CD4-positive, alpha-beta T cell (primary cell): ENCODE results near the gene POC1B. TPM values are rescaled to one million over a fixed set of nuclear protein-coding genes. Genes with fewer than 3 reads are reported as not detected.
A peak's percentile ranks its signal among the peaks of the same experiment; 100 is the strongest.

Experiments used
- ATAC-seq: fragments of 200-7000 bp; cut with Tn5 transposase; one replicate; pipeline ENCODE4 v1.10.0; 2022; ENCODE audit warnings: mild to moderate bottlenecking; ENCODE audit not compliant: poor library complexity
- CTCF ChIA-PET: fragments of 350-600 bp; sonication (Branson Sonifier 250); formaldehyde crosslinking; loops from one replicate; lab custom pipeline; 2021; ENCODE audit warnings: antibody characterized with exemption, inconsistent platforms; lab: Charles Lee
- POLR2A ChIA-PET: fragments of 350-600 bp; sonication (Branson Sonifier 250); formaldehyde crosslinking; loops from one replicate; lab custom pipeline; 2021; ENCODE audit warnings: antibody characterized with exemption, inconsistent platforms; lab: Charles Lee
- DNase-seq, 14 experiments: peaks; one replicate each; pipeline ENCODE4 v3.0.0-alpha.2; 2013 to 2020; ENCODE audit warnings: mixed read lengths in 2 of 14
- H3K27ac ChIP-seq, 2 donors: one replicate each; pipeline versions ENCODE4 v1.5.1 to v1.7.0; 2013; ENCODE audit warnings: low read length in 2 of 2, low read depth in 1 of 2, mild to moderate bottlenecking in 1 of 2
- H3K27me3 ChIP-seq, 2 experiments: 1 replicate in 1 of 2; 2 replicates in 1 of 2; pipeline versions ENCODE4 v1.6.1 to v1.7.0; 2013; ENCODE audit warnings: low read length in 2 of 2, control low read depth in 1 of 2, mild to moderate bottlenecking in 1 of 2, moderate library complexity in 1 of 2; ENCODE audit not compliant: insufficient read depth in 2 of 2, control insufficient read depth in 1 of 2
- H3K36me3 ChIP-seq: one replicate; pipeline ENCODE4 v1.6.1; 2013; ENCODE audit warnings: low read length, control low read depth; ENCODE audit not compliant: insufficient read depth
- H3K4me1 ChIP-seq: one replicate; pipeline ENCODE4 v1.6.1; 2013; ENCODE audit warnings: low read length, control low read depth; ENCODE audit not compliant: insufficient read depth
- H3K4me3 ChIP-seq: one replicate; pipeline ENCODE4 v1.5.1; 2013; ENCODE audit warnings: mild to moderate bottlenecking, low read length, moderate library complexity
- H3K9me3 ChIP-seq, 2 experiments: 1 replicate in 1 of 2; 2 replicates in 1 of 2; pipeline versions ENCODE4 v1.6.1 to v1.7.0; 2013; ENCODE audit warnings: low read length in 2 of 2, mild to moderate bottlenecking in 2 of 2, control low read depth in 1 of 2, moderate library complexity in 1 of 2; ENCODE audit not compliant: control insufficient read depth in 1 of 2, insufficient read depth in 1 of 2
- H3K27ac Mint-ChIP-seq: one replicate; pipeline ENCODE4 v1.8.0; 2020; ENCODE audit warnings: mixed read lengths
- H3K27me3 Mint-ChIP-seq: one replicate; pipeline ENCODE4 v1.8.0; 2021; ENCODE audit warnings: mixed read lengths
- H3K36me3 Mint-ChIP-seq: one replicate; pipeline ENCODE4 v1.8.0; 2021; ENCODE audit warnings: low read depth, mixed read lengths
- H3K4me1 Mint-ChIP-seq: one replicate; pipeline ENCODE4 v1.8.0; 2021; ENCODE audit warnings: low read depth, mixed read lengths
- H3K4me3 Mint-ChIP-seq: one replicate; pipeline ENCODE4 v1.8.0; 2020; ENCODE audit warnings: mild to moderate bottlenecking, mixed read lengths
- H3K9me3 Mint-ChIP-seq: one replicate; pipeline ENCODE4 v1.8.0; 2020; ENCODE audit warnings: mixed read lengths
- intact Hi-C, 2 experiments: fragments of 100-400 bp; cut with DNase I in 1 of 2; cut with micrococcal nuclease in 1 of 2; formaldehyde crosslinking; loops; one replicate each; pipeline versions ENCODE4 v1.15.1 to v1.9.0; 2023 to 2025; cut with DNase I, micrococcal nuclease
- total RNA-seq, 174 experiments: library from RNA in 2 of 174; stranded (reverse) in 2 of 174; gene quantifications; one replicate each; pipeline ENCODE4 v1.2.3 and lab custom pipeline; 2021 to 2026
- TF ChIP-seq, protein P1 (sequence below): fragments of 200-600 bp; IDR thresholded peaks from one replicate; pipeline ENCODE4 v1.8.0; 2022; ENCODE audit warnings: antibody characterized with exemption, mild to moderate bottlenecking

POC1B gene
- total RNA-seq, 2 experiments from 2014 or later, result 14.9 to 16.2 TPM

DNA sequence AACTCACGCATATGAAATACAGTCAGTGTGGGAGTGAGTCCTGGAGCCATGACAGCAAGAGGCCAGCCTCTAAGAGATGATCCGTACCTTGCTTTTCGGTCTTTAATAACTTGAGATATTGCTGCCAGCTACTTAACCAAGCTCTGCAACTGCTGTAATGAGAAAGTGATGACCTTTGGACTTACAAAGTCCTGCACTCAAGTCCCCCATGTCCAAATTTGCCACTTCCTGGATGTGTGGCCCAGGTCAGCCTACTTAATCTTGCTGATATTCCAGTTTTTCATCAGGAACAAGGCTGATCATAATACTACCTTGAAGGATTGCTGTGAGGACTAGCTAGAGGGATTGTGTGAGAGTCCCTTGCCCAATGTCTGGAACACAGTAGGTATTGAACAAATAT lies 139.7 kb downstream of the POC1B start:
- no peak overlapping the region for H3K27ac ChIP-seq
- ATAC-seq (no peak), DNase-seq (no peak)
- Mint-ChIP-seq H3K9me3 (no peaks in the 10 kb centered on the region), H3K27ac (no peak overlapping the region), H3K4me3 (no peak overlapping the region), H3K27me3 (no peaks in the 10 kb centered on the region), H3K36me3 (no peaks in the 10 kb centered on the region), H3K4me1 (peaks cover 21% of the 10 kb centered on the region)
- no peaks in the 10 kb centered on the region for H3K9me3 ChIP-seq
- CTCF ChIA-PET, result no interaction called here
- H3K4me3 ChIP-seq, result no peak overlapping the region
- intact Hi-C loops, result no loop called here
- H3K4me1 ChIP-seq, result peaks cover 5% of the 10 kb centered on the region
- POLR2A ChIA-PET, result no interaction called here
- H3K36me3 ChIP-seq, result no peaks in the 10 kb centered on the region
- TF ChIP-seq, protein P1, sequence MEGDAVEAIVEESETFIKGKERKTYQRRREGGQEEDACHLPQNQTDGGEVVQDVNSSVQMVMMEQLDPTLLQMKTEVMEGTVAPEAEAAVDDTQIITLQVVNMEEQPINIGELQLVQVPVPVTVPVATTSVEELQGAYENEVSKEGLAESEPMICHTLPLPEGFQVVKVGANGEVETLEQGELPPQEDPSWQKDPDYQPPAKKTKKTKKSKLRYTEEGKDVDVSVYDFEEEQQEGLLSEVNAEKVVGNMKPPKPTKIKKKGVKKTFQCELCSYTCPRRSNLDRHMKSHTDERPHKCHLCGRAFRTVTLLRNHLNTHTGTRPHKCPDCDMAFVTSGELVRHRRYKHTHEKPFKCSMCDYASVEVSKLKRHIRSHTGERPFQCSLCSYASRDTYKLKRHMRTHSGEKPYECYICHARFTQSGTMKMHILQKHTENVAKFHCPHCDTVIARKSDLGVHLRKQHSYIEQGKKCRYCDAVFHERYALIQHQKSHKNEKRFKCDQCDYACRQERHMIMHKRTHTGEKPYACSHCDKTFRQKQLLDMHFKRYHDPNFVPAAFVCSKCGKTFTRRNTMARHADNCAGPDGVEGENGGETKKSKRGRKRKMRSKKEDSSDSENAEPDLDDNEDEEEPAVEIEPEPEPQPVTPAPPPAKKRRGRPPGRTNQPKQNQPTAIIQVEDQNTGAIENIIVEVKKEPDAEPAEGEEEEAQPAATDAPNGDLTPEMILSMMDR, result no peak
- no peaks in the 10 kb centered on the region for H3K27me3 ChIP-seq

DNA sequence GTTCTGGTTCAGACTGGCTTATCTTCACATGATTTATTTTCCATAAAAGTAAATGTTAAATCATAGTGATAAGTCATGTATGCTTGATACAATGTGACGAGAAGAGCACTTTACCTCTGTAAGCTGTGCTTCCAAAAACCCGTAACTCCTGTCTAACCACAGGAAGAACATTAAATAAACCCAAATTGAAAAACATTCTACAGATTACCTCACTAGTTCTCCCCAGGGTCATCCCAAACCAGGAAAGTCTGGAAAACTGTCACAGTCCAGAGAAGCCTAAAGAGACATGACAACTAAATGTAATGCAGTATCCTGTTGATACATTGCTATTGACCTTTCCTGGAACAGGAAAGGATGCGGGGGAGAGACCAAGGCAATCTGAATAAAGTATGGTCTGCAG lies 141.0 kb downstream of the POC1B start:
- H3K4me3 ChIP-seq, result no peak overlapping the region
- no peaks in the 10 kb centered on the region for H3K9me3 ChIP-seq
- no peaks in the 10 kb centered on the region for H3K9me3 Mint-ChIP-seq
- CTCF ChIA-PET, result no interaction called here
- intact Hi-C loops, result no loop called here
- H3K4me3 Mint-ChIP-seq, result no peak overlapping the region
- H3K4me1 ChIP-seq, result no peaks in the 10 kb centered on the region
- DNase-seq (no peak), ATAC-seq (no peak)
- no peaks in the 10 kb centered on the region for H3K27me3 Mint-ChIP-seq
- H3K36me3 Mint-ChIP-seq, result no peaks in the 10 kb centered on the region
- H3K4me1 Mint-ChIP-seq, result peaks cover 9% of the 10 kb centered on the region
- H3K36me3 ChIP-seq, result no peaks in the 10 kb centered on the region
- no peak overlapping the region for H3K27ac ChIP-seq
- POLR2A ChIA-PET, result interaction anchor here (1.0 kb wide), 1 partner anchor 33 kb away, joined by 5 read pairs; the partner anchor contains the start of gene DUSP6
- H3K27ac Mint-ChIP-seq, result no peak overlapping the region
- H3K27me3 ChIP-seq, result no peaks in the 10 kb centered on the region
- TF ChIP-seq, protein P1, result no peak

DNA sequence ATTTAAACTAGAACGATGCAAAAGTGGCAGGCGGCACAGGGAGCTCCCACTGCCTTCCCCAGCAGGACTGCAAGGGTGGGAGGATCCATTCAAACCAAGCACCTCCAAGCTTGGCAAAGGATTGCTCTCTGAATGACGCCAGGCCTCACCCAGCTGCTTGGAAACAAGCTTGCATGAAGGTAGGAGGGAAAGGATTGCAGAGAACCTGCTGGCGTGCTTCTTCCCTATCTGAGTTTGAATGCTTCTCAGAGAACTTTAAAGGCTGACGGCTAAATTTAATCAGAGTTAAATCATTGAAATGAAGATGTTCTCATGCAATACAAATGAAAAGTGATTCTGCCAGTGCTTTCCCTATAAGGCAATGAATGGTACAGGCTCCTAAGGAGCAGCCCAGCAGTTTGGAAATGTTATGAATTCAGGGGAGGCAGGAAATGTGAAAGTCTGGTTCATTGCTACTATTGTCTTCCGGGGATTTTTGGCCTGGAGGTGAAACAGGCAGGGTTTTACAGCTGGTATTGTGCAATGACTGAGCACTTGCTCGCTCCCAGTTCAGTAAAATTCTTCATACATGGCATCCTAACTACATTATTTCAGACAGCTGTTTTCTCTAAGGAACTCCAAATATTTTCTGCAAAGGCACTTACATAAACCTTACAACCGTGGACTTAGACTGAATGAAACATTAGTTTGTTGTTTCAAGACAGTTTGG lies 141.6 kb downstream of the POC1B start:
- Histone ChIP-seq H3K27ac (no peak overlapping the region), H3K36me3 (no peaks in the 10 kb centered on the region), H3K9me3 (no peaks in the 10 kb centered on the region), H3K4me3 (no peak overlapping the region), H3K27me3 (no peaks in the 10 kb centered on the region), H3K4me1 (no peaks in the 10 kb centered on the region)
- no peaks in the 10 kb centered on the region for H3K36me3 Mint-ChIP-seq
- no peak overlapping the region for H3K27ac Mint-ChIP-seq
- DNase-seq, result peak in 2 of 14 experiments; percentile 16 to 21
- H3K9me3 Mint-ChIP-seq, result no peaks in the 10 kb centered on the region
- no peaks in the 10 kb centered on the region for H3K27me3 Mint-ChIP-seq
- TF ChIP-seq, protein P1, result no peak
- no peak overlapping the region for H3K4me3 Mint-ChIP-seq
- no peak for ATAC-seq
- H3K4me1 Mint-ChIP-seq, result peaks cover 6% of the 10 kb centered on the region
- intact Hi-C loops, result no loop called here
- POLR2A ChIA-PET, result interaction anchor here (1.0 kb wide), 1 partner anchor 32 kb away, joined by 5 read pairs; the partner anchor contains the start of gene DUSP6
- CTCF ChIA-PET, result no interaction called here
